Measurements from ENCODE around the gene RALGAPA2. TPM values are rescaled to one million over a fixed set of nuclear protein-coding genes. Genes with fewer than 3 reads are reported as not detected.

RALGAPA2 gene
- polyA plus RNA-seq, 1 of the 3 experiments (the other 2 are of a cell fraction) = 1.0 TPM

DNA sequence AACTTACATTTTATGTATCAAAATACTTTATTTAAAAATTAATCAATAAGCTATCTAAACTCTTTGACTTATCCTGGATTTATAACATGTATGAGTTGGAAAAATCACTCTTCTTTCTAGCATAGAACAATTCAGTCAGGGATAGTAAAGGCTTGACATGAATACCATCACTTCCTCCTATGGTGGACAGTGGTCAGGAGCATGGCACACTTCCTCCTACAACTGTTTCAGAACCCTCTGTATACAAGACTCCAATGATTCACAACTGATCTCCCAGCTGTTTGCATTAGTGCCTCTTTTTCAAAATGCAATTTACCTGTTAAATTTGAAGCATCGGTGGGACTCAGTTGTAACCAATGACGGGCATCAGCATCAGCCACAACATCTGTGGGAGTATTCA lies 129.7 kb downstream of the RALGAPA2 start:
- 95% methylated on average over 2 of the region's 2 CpGs for WGBS (ENCODE audit: low lambda C conversion rate)
- Histone ChIP-seq H3K9me2 (no peaks in the 10 kb centered on the region), H3K4me1 (ENCODE audit: control insufficient read depth in 1 of 2, insufficient read depth in 2 of 2, low read depth in 1 of 2, low read length in 1 of 2) (no peaks in the 10 kb centered on the region), H3K27me3 (ENCODE audit: insufficient read depth) (no peaks in the 10 kb centered on the region), H3K4me2 (no peak overlapping the region), H3K27ac (ENCODE audit: low read depth in 2 of 2, low read length in 1 of 2) (no peak overlapping the region), H3F3A (replicated peaks; ENCODE audit: insufficient read depth) (no peaks in the 10 kb centered on the region), H3K36me3 (replicated peaks in 1 of 2; ENCODE audit: control insufficient read depth in 1 of 2, insufficient read depth in 2 of 2, low read length in 1 of 2) (peaks cover 0 to 8% of the 10 kb centered on the region in 2 experiments), H3K4me3 (ENCODE audit: low read depth in 2 of 2, low read length in 1 of 2) (no peak overlapping the region), H2AFZ (ENCODE audit: low read depth) (no peak overlapping the region), H3K9me3 (no peaks in the 10 kb centered on the region), H4K20me1 (ENCODE audit: insufficient read depth) (no peaks in the 10 kb centered on the region), H3K9ac (no peak overlapping the region), H3K79me2 (ENCODE audit: insufficient read depth) (no peaks in the 10 kb centered on the region)
- ChIA-PET POLR2A (no interaction called here), CTCF (interaction anchor here (1.8 to 3.2 kb wide), 2 partner anchors 11 to 14 kb away, joined by 4 to 23 read pairs; no protein-coding TSS in a partner anchor)
- no peak for TF ChIP-seq SIN3A (IDR thresholded peaks at IDR 0.05; ENCODE audit: borderline replicate concordance, low read depth, low read length)
- TF ChIP-seq EP300 (IDR thresholded peaks at IDR 0.05; ENCODE audit: borderline replicate concordance in 1 of 2, low read depth in 1 of 2, low read length in 1 of 2) = no peak
- no peak for TF ChIP-seq CTCF (IDR thresholded peaks at IDR 0.05)
- DNase-seq = no peak

DNA sequence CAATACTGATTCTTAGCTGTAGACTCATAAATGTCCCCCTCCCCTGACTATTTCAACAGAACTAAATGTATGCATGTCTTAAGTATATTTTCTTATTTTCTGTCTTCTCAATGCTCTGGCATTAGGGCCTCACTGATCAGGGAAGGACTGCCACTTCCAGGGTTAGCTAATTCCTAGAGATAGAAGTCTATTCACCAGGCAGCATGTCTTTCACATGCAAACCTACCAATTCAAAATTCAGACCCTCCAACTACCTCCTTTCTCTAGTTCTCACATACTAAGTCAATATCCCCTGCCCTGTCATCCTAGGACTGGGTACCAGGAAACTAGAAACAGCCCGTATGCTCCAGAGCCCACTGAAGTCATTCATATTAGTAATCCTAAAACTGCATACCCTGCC lies 132.3 kb downstream of the RALGAPA2 start:
- no peak overlapping the region for H3K4me2 ChIP-seq
- TF ChIP-seq, protein P1, sequence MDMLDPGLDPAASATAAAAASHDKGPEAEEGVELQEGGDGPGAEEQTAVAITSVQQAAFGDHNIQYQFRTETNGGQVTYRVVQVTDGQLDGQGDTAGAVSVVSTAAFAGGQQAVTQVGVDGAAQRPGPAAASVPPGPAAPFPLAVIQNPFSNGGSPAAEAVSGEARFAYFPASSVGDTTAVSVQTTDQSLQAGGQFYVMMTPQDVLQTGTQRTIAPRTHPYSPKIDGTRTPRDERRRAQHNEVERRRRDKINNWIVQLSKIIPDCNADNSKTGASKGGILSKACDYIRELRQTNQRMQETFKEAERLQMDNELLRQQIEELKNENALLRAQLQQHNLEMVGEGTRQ (IDR thresholded peaks at IDR 0.05; ENCODE audit: borderline replicate concordance, low read depth, low read length) = no peak
- TF ChIP-seq USF1 (IDR thresholded peaks at IDR 0.05; ENCODE audit: borderline replicate concordance, low read depth) (no peak), SMC3 (IDR thresholded peaks at IDR 0.05; ENCODE audit: low read depth, low read length) (no peak), RXRA (IDR thresholded peaks at IDR 0.05; ENCODE audit: borderline replicate concordance, low read depth) (no peak), YY1 (IDR thresholded peaks at IDR 0.05; ENCODE audit: low read depth) (no peak), FOSL2 (IDR thresholded peaks at IDR 0.05; ENCODE audit: borderline replicate concordance, low read depth) (no peak)
- TF ChIP-seq, protein P2, sequence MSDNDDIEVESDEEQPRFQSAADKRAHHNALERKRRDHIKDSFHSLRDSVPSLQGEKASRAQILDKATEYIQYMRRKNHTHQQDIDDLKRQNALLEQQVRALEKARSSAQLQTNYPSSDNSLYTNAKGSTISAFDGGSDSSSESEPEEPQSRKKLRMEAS (IDR thresholded peaks at IDR 0.05; ENCODE audit: low read depth) = no peak
- H3K79me2 ChIP-seq (ENCODE audit: insufficient read depth) = no peaks in the 10 kb centered on the region
- H3K27ac ChIP-seq (ENCODE audit: low read depth in 2 of 2, low read length in 1 of 2) = no peak overlapping the region
- H3K9me3 ChIP-seq = no peaks in the 10 kb centered on the region
- POLR2A ChIA-PET = no interaction called here
- CTCF ChIA-PET = interaction anchor here (0.6 to 2.0 kb wide), 5 partner anchors 11 to 342 kb away, joined by 3 to 19 read pairs (median 6); no protein-coding TSS in a partner anchor
- H3K36me3 ChIP-seq (replicated peaks in 1 of 2; ENCODE audit: control insufficient read depth in 1 of 2, insufficient read depth in 2 of 2, low read length in 1 of 2) = peaks cover 0 to 8% of the 10 kb centered on the region in 2 experiments
- H3K27me3 ChIP-seq (ENCODE audit: insufficient read depth) = no peaks in the 10 kb centered on the region
- no peak overlapping the region for H3K4me3 ChIP-seq (ENCODE audit: low read depth in 2 of 2, low read length in 1 of 2)
- H3K9ac ChIP-seq = no peak overlapping the region
- no peaks in the 10 kb centered on the region for H3F3A ChIP-seq (replicated peaks; ENCODE audit: insufficient read depth)
- no peaks in the 10 kb centered on the region for H3K9me2 ChIP-seq
- no peak overlapping the region for H2AFZ ChIP-seq (ENCODE audit: low read depth)
- H4K20me1 ChIP-seq (ENCODE audit: insufficient read depth) = no peaks in the 10 kb centered on the region
- DNase-seq = no peak
- no peaks in the 10 kb centered on the region for H3K4me1 ChIP-seq (ENCODE audit: control insufficient read depth in 1 of 2, insufficient read depth in 2 of 2, low read depth in 1 of 2, low read length in 1 of 2)
- WGBS (ENCODE audit: low lambda C conversion rate) = 100% methylated on average over 1 of the region's 1 CpG
